Uterus (tissue), 4 donors: Measurements from ENCODE around the gene SRPK3. TPM values are rescaled to one million over a fixed set of nuclear protein-coding genes. Genes with fewer than 3 reads are reported as not detected.

Experiments used
- DNase-seq, 2 donors: peaks; one replicate each; pipeline ENCODE4 v3.0.0-alpha.2; 2019 to 2020
- H3K27ac ChIP-seq, 2 donors: fragments of 200-600 bp; sonication (generic); 1 replicate in 1 of 2; 2 replicates in 1 of 2; pipeline ENCODE4 v1.5.1; 2016 to 2018
- H3K27me3 ChIP-seq, 2 donors: fragments of 200-600 bp; sonication (generic); one replicate each; pipeline ENCODE4 v1.5.1; 2018 to 2019; ENCODE audit warnings: control low read depth in 1 of 2
- H3K36me3 ChIP-seq, 2 donors: fragments of 200-600 bp; sonication (generic); one replicate each; pipeline ENCODE4 v1.5.1; 2019; ENCODE audit warnings: control low read depth in 1 of 2
- H3K4me1 ChIP-seq, 2 donors: fragments of 200-600 bp; sonication (generic); one replicate each; pipeline ENCODE4 v1.5.1; 2018 to 2019; ENCODE audit warnings: control low read depth in 1 of 2
- H3K4me3 ChIP-seq, 2 donors: fragments of 200-600 bp; sonication (generic); 1 replicate in 1 of 2; 2 replicates in 1 of 2; pipeline ENCODE4 v1.5.1; 2018 to 2019; ENCODE audit warnings: mild to moderate bottlenecking in 1 of 2
- H3K9me3 ChIP-seq, 2 donors: fragments of 200-600 bp; sonication (generic); one replicate each; pipeline ENCODE4 v1.5.1; 2019; ENCODE audit warnings: control low read depth in 1 of 2
- POLR2A ChIP-seq, 2 donors: fragments of 450-650 bp; IDR thresholded peaks; one replicate each; pipeline ENCODE4 v1.6.1; 2016; ENCODE audit warnings: antibody characterized with exemption in 2 of 2, mild to moderate bottlenecking in 1 of 2, moderate library complexity in 1 of 2
- intact Hi-C: fragments of 100-400 bp; cut with DNase I; formaldehyde crosslinking; loops from one replicate; pipeline ENCODE4 v1.15.1; 2023; ENCODE audit warnings: low total_unique reads
- total RNA-seq, 4 donors: library from RNA; depleted of rRNA in 3 of 4; stranded (reverse); fragments of >200 nt in 3 of 4; gene quantifications; one replicate each; pipeline versions ENCODE4 v1.1.0 to v1.2.4, GENCODE V29; 2014 to 2023
- TF ChIP-seq, protein P1 (sequence below), 4 experiments: fragments of 200-600 bp in 2 of 4; fragments of 450-650 bp in 2 of 4; sonication (generic) in 2 of 4; IDR thresholded peaks; one replicate each; pipeline ENCODE4 v1.5.1; 2016 to 2019; ENCODE audit warnings: antibody characterized with exemption in 4 of 4, mild to moderate bottlenecking in 2 of 4, moderate library complexity in 1 of 4
- donor health status: DM: yes; HTN: yes; CAD: no.

Gene SRPK3
- total RNA-seq, 4 donors from 2014 or later = 0.76 to 13.8 (median 5.5) TPM

- intact Hi-C loops = no loop called here
- H3K36me3 ChIP-seq = no peaks in the 10 kb centered on the region
- no peaks in the 10 kb centered on the region for H3K9me3 ChIP-seq
- H3K27ac ChIP-seq = peak overlapping the region; percentile 3 to 69
- no peaks in the 10 kb centered on the region for H3K27me3 ChIP-seq
- H3K4me3 ChIP-seq = no peak overlapping the region
- DNase-seq = no peak
- H3K4me1 ChIP-seq = peaks cover 0 to 3% of the 10 kb centered on the region in 2 donors
- no peak for TF ChIP-seq POLR2A (IDR thresholded peaks at IDR 0.05)
- TF ChIP-seq, protein P1, sequence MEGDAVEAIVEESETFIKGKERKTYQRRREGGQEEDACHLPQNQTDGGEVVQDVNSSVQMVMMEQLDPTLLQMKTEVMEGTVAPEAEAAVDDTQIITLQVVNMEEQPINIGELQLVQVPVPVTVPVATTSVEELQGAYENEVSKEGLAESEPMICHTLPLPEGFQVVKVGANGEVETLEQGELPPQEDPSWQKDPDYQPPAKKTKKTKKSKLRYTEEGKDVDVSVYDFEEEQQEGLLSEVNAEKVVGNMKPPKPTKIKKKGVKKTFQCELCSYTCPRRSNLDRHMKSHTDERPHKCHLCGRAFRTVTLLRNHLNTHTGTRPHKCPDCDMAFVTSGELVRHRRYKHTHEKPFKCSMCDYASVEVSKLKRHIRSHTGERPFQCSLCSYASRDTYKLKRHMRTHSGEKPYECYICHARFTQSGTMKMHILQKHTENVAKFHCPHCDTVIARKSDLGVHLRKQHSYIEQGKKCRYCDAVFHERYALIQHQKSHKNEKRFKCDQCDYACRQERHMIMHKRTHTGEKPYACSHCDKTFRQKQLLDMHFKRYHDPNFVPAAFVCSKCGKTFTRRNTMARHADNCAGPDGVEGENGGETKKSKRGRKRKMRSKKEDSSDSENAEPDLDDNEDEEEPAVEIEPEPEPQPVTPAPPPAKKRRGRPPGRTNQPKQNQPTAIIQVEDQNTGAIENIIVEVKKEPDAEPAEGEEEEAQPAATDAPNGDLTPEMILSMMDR (IDR thresholded peaks at IDR 0.05) = no peak
These were observed 697 bp downstream of the SRPK3 start for GRCh38 chrX:153781428-153782047.

- intact Hi-C loops = no loop called here
- DNase-seq = no peak
- H3K27ac ChIP-seq = no peak overlapping the region
- H3K4me3 ChIP-seq = no peak overlapping the region
- H3K4me1 ChIP-seq = peaks cover 0 to 3% of the 10 kb centered on the region in 2 donors
- no peaks in the 10 kb centered on the region for H3K27me3 ChIP-seq
- H3K9me3 ChIP-seq = no peaks in the 10 kb centered on the region
- H3K36me3 ChIP-seq = no peaks in the 10 kb centered on the region
- TF ChIP-seq POLR2A (IDR thresholded peaks at IDR 0.05) = no peak
- TF ChIP-seq, protein P1 (IDR thresholded peaks at IDR 0.05) = no peak
These were observed 1.5 kb downstream of the SRPK3 start for GRCh38 chrX:153782313-153782712.

GRCh38 chrX:153782871-153783270 lies 2.0 kb downstream of the SRPK3 start:
- TF ChIP-seq, protein P1 (IDR thresholded peaks at IDR 0.05) = no peak
- TF ChIP-seq POLR2A (IDR thresholded peaks at IDR 0.05) = no peak
- DNase-seq = no peak
- H3K36me3 ChIP-seq = no peaks in the 10 kb centered on the region
- H3K27me3 ChIP-seq = no peaks in the 10 kb centered on the region
- no peak overlapping the region for H3K27ac ChIP-seq
- H3K4me1 ChIP-seq = peaks cover 0 to 3% of the 10 kb centered on the region in 2 donors
- intact Hi-C loops = no loop called here
- no peak overlapping the region for H3K4me3 ChIP-seq
- no peaks in the 10 kb centered on the region for H3K9me3 ChIP-seq

GRCh38 chrX:153783378-153784013 lies 2.7 kb downstream of the SRPK3 start:
- Histone ChIP-seq H3K4me3 (no peak overlapping the region), H3K27me3 (no peaks in the 10 kb centered on the region), H3K4me1 (peaks cover 0 to 3% of the 10 kb centered on the region in 2 donors), H3K36me3 (no peaks in the 10 kb centered on the region), H3K9me3 (no peaks in the 10 kb centered on the region), H3K27ac (no peak overlapping the region)
- TF ChIP-seq, protein P1 (IDR thresholded peaks at IDR 0.05) = no peak
- no peak for TF ChIP-seq POLR2A (IDR thresholded peaks at IDR 0.05)
- intact Hi-C loops = no loop called here
- DNase-seq = no peak

DNA sequence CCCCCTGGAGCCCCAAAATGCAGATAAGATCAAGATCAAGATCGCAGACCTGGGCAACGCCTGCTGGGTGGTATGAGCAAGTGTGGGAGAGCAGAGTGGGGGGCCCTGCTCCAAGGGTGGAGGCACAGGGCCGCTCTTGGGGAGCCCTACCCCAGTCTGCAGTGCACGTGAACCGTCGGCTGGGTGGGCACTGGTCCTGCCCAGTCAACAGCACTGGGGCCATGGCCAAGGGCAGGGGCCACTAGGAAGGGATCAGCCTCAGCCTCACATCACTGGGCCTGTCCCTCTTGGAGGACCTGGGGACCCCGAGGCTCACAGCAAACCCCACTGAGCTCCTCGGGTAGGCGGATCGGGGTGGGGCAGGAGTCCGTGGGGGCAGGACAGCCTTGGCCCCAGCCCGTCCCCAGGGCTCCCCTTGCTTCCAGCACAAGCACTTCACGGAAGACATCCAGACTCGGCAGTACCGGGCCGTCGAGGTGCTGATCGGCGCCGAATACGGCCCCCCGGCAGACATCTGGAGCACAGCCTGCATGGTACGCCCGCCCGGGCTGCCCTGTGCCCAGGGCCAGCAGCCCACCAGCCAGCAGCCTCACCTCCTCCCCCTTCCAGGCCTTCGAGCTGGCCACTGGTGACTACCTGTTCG lies 3.6 kb downstream of the SRPK3 start:
- Histone ChIP-seq H3K4me1 (peaks cover 0 to 3% of the 10 kb centered on the region in 2 donors), H3K27ac (no peak overlapping the region), H3K4me3 (no peak overlapping the region), H3K27me3 (no peaks in the 10 kb centered on the region), H3K36me3 (no peaks in the 10 kb centered on the region), H3K9me3 (no peaks in the 10 kb centered on the region)
- TF ChIP-seq POLR2A (IDR thresholded peaks at IDR 0.05) = no peak
- TF ChIP-seq, protein P1 (IDR thresholded peaks at IDR 0.05) = no peak
- DNase-seq = no peak
- intact Hi-C loops = no loop called here
